Colonic mucosa (tissue), 4 donors: ENCODE results near the gene JMJD1C. TPM values are rescaled to one million over a fixed set of nuclear protein-coding genes. Genes with fewer than 3 reads are reported as not detected.
A peak's percentile ranks its signal among the peaks of the same experiment; 100 is the strongest.
"Not testable (repeated sequence)": the region's sequence is repeated elsewhere in the genome, so short reads cannot be mapped to it uniquely, and the experiment has no call there.

ENCODE experiments used
- DNase-seq: peaks from one replicate; pipeline ENCODE4 v3.0.0-alpha.2; 2020
- H3K27ac ChIP-seq: fragments of 200-600 bp; one replicate; pipeline ENCODE4 v1.8.0; 2021
- H3K27me3 ChIP-seq: fragments of 200-600 bp; one replicate; pipeline ENCODE4 v1.8.0; 2021
- H3K36me3 ChIP-seq: fragments of 200-600 bp; one replicate; pipeline ENCODE4 v1.8.0; 2021
- H3K4me1 ChIP-seq: fragments of 200-600 bp; one replicate; pipeline ENCODE4 v1.8.0; 2021; ENCODE audit warnings: mild to moderate bottlenecking
- H3K4me3 ChIP-seq: fragments of 200-600 bp; one replicate; pipeline ENCODE4 v1.8.0; 2021
- H3K9ac ChIP-seq, 2 donors: one replicate each; pipeline ENCODE4 v1.7.0; 2013; ENCODE audit warnings: control low read depth in 2 of 2, low read depth in 2 of 2, low read length in 2 of 2
- H3K9me3 ChIP-seq: fragments of 200-600 bp; one replicate; pipeline ENCODE4 v1.8.0; 2021
- intact Hi-C: fragments of 100-400 bp; cut with DNase I; formaldehyde crosslinking; loops from one replicate; pipeline ENCODE4 v1.14.1; 2022
- total RNA-seq, 2 donors: library from RNA; stranded (reverse); fragmentation: NEBNext Ultra II Directional in 1 of 2; extraction: Animal tissue kit (Norgen Biotek cat#: 25700) in 1 of 2; gene quantifications; one replicate each; pipeline ENCODE4 v1.2.1, GENCODE V29; 2021
- TF ChIP-seq, protein P1 (sequence below): fragments of 200-600 bp; IDR thresholded peaks from one replicate; pipeline ENCODE4 v1.8.0; 2022; ENCODE audit warnings: antibody characterized with exemption, mild to moderate bottlenecking
- donor health status: healthy.
- donor health status: DM: no; HTN: no; CAD: no.
- donor health status: DM: no; HTN: no; CAD: no.

JMJD1C gene
- total RNA-seq, 2 donors from 2014 or later = 37.7 to 72.2 TPM

- peak; percentile 53 for DNase-seq
- Histone ChIP-seq H3K9ac (no peak overlapping the region), H3K4me3 (no peak overlapping the region), H3K27me3 (no peaks in the 10 kb centered on the region), H3K36me3 (no peaks in the 10 kb centered on the region), H3K9me3 (no peaks in the 10 kb centered on the region), H3K4me1 (peaks cover 9% of the 10 kb centered on the region), H3K27ac (peak overlapping the region; percentile 87)
- intact Hi-C loops = no loop called here
- TF ChIP-seq, protein P1, sequence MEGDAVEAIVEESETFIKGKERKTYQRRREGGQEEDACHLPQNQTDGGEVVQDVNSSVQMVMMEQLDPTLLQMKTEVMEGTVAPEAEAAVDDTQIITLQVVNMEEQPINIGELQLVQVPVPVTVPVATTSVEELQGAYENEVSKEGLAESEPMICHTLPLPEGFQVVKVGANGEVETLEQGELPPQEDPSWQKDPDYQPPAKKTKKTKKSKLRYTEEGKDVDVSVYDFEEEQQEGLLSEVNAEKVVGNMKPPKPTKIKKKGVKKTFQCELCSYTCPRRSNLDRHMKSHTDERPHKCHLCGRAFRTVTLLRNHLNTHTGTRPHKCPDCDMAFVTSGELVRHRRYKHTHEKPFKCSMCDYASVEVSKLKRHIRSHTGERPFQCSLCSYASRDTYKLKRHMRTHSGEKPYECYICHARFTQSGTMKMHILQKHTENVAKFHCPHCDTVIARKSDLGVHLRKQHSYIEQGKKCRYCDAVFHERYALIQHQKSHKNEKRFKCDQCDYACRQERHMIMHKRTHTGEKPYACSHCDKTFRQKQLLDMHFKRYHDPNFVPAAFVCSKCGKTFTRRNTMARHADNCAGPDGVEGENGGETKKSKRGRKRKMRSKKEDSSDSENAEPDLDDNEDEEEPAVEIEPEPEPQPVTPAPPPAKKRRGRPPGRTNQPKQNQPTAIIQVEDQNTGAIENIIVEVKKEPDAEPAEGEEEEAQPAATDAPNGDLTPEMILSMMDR = no peak
Measured at GRCh38 chr10:63237396-63237795, 228.4 kb downstream of the JMJD1C start.

DNA sequence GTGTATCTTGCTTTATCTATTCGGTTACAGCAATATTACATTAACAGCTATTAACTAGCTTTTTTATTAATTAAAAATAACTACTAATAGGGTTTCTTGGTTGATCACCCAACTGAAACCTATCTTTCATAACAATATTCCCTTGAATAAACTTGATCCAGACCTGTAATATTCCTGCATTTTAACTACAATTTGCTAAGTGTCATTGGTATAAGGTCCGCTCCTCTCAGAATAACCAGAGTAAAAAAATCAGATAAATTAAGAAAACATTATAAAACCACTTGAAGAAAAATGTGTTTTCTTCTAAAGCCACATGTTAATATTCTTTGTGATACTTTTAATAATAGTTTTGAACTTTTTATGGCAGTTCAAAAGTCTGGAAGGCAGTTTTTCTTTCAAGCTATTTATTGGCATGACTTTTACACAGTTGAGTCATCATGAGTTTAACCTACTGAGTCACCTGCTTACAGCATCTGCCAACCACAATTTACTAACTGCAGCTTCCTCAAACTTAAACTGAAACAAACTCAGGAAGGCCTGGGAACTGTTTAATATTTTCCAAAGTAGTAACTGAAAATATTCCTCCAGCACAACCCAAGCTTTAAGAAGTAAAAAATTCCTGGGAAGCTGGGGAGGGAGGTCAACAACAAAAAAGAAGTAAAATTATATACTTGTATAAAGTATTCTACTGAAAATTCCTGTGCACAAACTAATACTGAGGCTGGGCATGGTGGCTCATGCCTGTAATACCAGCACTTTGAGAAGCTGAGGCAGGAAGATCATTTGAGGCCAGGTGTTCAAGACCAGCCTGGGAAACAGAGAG, 229.5 kb downstream of the JMJD1C start:
- TF ChIP-seq, protein P1 = no peak
- H3K36me3 ChIP-seq = no peaks in the 10 kb centered on the region
- intact Hi-C loops = no loop called here
- H3K9me3 ChIP-seq = no peaks in the 10 kb centered on the region
- H3K27me3 ChIP-seq = no peaks in the 10 kb centered on the region
- no peak overlapping the region for H3K4me3 ChIP-seq
- H3K9ac ChIP-seq = no peak overlapping the region
- peak; percentile 44 for DNase-seq
- H3K4me1 ChIP-seq = peaks cover 4% of the 10 kb centered on the region
- peak overlapping the region; percentile 87 for H3K27ac ChIP-seq

- H3K27me3 ChIP-seq, H3K27ac ChIP-seq, H3K9ac ChIP-seq, H3K4me3 ChIP-seq, DNase-seq, H3K36me3 ChIP-seq, H3K4me1 ChIP-seq, intact Hi-C loops, H3K9me3 ChIP-seq: not testable (repeated sequence)
Measured at GRCh38 chr10:63235136-63235535, 230.6 kb downstream of the JMJD1C start.

DNA sequence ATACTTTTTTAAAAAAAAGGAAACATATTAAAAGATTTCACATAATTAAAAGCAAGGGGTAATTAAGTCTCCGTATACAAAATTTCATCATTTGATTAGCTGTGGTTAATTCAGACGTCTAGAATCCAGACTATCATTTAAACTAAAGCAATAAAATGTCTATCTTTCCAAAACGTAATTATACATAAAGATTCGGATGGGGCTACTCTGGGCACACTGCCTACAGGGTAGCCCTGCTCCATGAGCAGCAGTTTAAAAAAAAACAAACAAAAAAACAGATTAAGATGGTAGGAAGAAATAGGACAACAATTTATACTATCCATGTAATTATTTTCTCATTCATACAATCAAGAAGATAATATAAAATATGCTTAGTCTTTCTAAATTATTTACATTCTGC, 236.6 kb downstream of the JMJD1C start:
- H3K27ac ChIP-seq = no peak overlapping the region
- H3K4me3 ChIP-seq = no peak overlapping the region
- H3K36me3 ChIP-seq = no peaks in the 10 kb centered on the region
- no peak overlapping the region for H3K9ac ChIP-seq
- H3K4me1 ChIP-seq = no peaks in the 10 kb centered on the region
- H3K27me3 ChIP-seq = no peaks in the 10 kb centered on the region
- intact Hi-C loops = no loop called here
- no peak for DNase-seq
- TF ChIP-seq, protein P1 = no peak
- no peaks in the 10 kb centered on the region for H3K9me3 ChIP-seq

DNA sequence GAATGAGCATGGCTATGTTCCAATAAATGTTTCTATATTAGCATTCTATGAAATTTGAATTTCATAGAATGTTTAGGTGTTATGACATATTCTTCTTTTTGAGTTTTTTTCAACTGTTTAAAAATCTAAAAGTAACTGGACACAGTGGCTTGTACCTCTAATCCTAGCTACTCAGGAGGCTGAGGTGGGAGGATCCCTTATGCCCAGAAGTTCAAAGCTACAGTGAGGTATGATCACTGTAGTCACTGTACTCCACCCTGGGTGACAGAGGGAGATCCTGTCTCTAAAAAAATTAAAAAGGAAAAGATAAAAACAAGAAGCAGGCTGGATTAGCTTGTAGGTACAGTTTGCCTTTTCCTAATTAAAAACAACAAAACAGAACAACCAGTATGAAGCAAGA, 237.5 kb downstream of the JMJD1C start:
- H3K4me1 ChIP-seq = no peaks in the 10 kb centered on the region

More for the DNA sequence above, 237.5 kb downstream of the JMJD1C start:
- Histone ChIP-seq H3K27ac (no peak overlapping the region), H3K9ac (no peak overlapping the region), H3K27me3 (no peaks in the 10 kb centered on the region), H3K4me3 (no peak overlapping the region), H3K36me3 (no peaks in the 10 kb centered on the region), H3K9me3 (no peaks in the 10 kb centered on the region)
- intact Hi-C loops = no loop called here
- DNase-seq = no peak
- TF ChIP-seq, protein P1 = no peak
